ENCODE results near the gene SMG9. TPM values are rescaled to one million over a fixed set of nuclear protein-coding genes. Genes with fewer than 3 reads are reported as not detected.

SMG9 gene
- total and polyA plus RNA-seq, 2 of the 4 experiments (the other 2 are of a cell fraction), result 4.8 to 24.3 TPM

GRCh38 chr19:43697295-43697694, 57.5 kb downstream of the SMG9 start:
- dilution Hi-C loops (cut with HindIII; ENCODE audit: low sequenced_read_pairs, unreplicated experiment), result no loop called here
- WGBS, 2 experiments (ENCODE audit: extremely low coverage in 2 of 2, insufficient read length in 1 of 2), result 93% methylated on average over 3 of the region's 5 CpGs; no CpG with 5 or more reads in 1 of the 2 experiments

More at GRCh38 chr19:43697295-43697694, 57.5 kb downstream of the SMG9 start:
- Histone ChIP-seq H2AK9ac (replicated peaks; ENCODE audit: low read depth, low read length, poor library complexity) (no peak overlapping the region), H3K56ac (ENCODE audit: extremely low read depth, insufficient read depth, low read length) (no peak overlapping the region), H3K4ac (ENCODE audit: low read depth, low read length) (no peak overlapping the region), H3K9me1 (ENCODE audit: insufficient read depth, low read length) (peaks cover 4% of the 10 kb centered on the region; the same call in 1 of the 2 replicates), H3K4me2 (ENCODE audit: low read depth, low read length) (no peak overlapping the region), H3K18ac (ENCODE audit: low read depth, low read length) (no peak overlapping the region), H4K8ac (ENCODE audit: low read depth in 2 of 2, low read length in 2 of 2) (no peak overlapping the region), H2BK5ac (ENCODE audit: low read depth, low read length, poor library complexity, severe bottlenecking) (no peak overlapping the region), H2AK5ac (ENCODE audit: low read depth, low read length) (no peak overlapping the region), H4K5ac (ENCODE audit: low read depth, low read length) (no peak overlapping the region), H3K27ac (ENCODE audit: insufficient read depth, low read length) (no peak overlapping the region), H2AFZ (replicated peaks; ENCODE audit: low read length, poor library complexity) (no peak overlapping the region), H3K27me3 (ENCODE audit: control insufficient read depth, insufficient read depth, low read length) (no peaks in the 10 kb centered on the region; the same call in 1 of the 2 replicates), H3K14ac (replicated peaks; ENCODE audit: low read depth, low read length) (no peak overlapping the region), H3K23ac (ENCODE audit: low read depth, low read length) (no peak overlapping the region), H2BK15ac (ENCODE audit: low read depth, low read length) (no peak overlapping the region), H3K79me1 (ENCODE audit: low read depth in 1 of 2, low read length in 2 of 2) (no peaks in the 10 kb centered on the region), H2BK20ac (ENCODE audit: low read depth, low read length) (no peak overlapping the region), H4K20me1 (ENCODE audit: insufficient read depth, low read length) (no peaks in the 10 kb centered on the region), H2BK120ac (ENCODE audit: low read depth, low read length) (no peak overlapping the region), H3K36me3 (ENCODE audit: control insufficient read depth, insufficient read depth, low read length) (no peaks in the 10 kb centered on the region), H3K4me1 (ENCODE audit: control insufficient read depth, insufficient read depth, low read length) (peaks cover 5% of the 10 kb centered on the region), H4K91ac (ENCODE audit: insufficient read depth, low read depth, low read length) (no peak overlapping the region), H3K9ac (ENCODE audit: low read depth, low read length) (no peak overlapping the region), H3K9me3 (ENCODE audit: control insufficient read depth, insufficient read depth, low read length) (peaks cover 8% of the 10 kb centered on the region), H3K4me3 (ENCODE audit: insufficient read depth, low read depth, low read length) (no peak overlapping the region)
- TF ChIP-seq RFX5 (IDR thresholded peaks at IDR 0.05; ENCODE audit: low read depth, low read length) (no peak), FOS (IDR thresholded peaks at IDR 0.05; ENCODE audit: low read depth, low read length) (no peak), MXI1 (IDR thresholded peaks at IDR 0.05; ENCODE audit: borderline replicate concordance, low read depth, low read length) (no peak), CHD1 (IDR thresholded peaks at IDR 0.05; ENCODE audit: low read depth, low read length) (no peak), NFE2L2 (IDR thresholded peaks at IDR 0.05; ENCODE audit: low read depth, low read length) (no peak), BHLHE40 (IDR thresholded peaks at IDR 0.05; ENCODE audit: low read depth, low read length) (no peak), MAFK (IDR thresholded peaks at IDR 0.05; ENCODE audit: low read depth, low read length) (no peak), MAZ (IDR thresholded peaks at IDR 0.05; ENCODE audit: borderline replicate concordance, low read depth, low read length) (no peak), RCOR1 (IDR thresholded peaks at IDR 0.05; ENCODE audit: insufficient replicate concordance, low read length) (no peak), ELK1 (IDR thresholded peaks at IDR 0.05; ENCODE audit: borderline replicate concordance, low read depth, low read length) (no peak), CEBPB (IDR thresholded peaks at IDR 0.05; ENCODE audit: low read depth, low read length) (no peak), SMC3 (IDR thresholded peaks at IDR 0.05; ENCODE audit: low read depth, low read length) (no peak), RAD21 (IDR thresholded peaks at IDR 0.05; ENCODE audit: low read length) (no peak), POLR2A (IDR thresholded peaks at IDR 0.05; ENCODE audit: low read depth, low read length) (no peak)
- TF ChIP-seq, protein P1, sequence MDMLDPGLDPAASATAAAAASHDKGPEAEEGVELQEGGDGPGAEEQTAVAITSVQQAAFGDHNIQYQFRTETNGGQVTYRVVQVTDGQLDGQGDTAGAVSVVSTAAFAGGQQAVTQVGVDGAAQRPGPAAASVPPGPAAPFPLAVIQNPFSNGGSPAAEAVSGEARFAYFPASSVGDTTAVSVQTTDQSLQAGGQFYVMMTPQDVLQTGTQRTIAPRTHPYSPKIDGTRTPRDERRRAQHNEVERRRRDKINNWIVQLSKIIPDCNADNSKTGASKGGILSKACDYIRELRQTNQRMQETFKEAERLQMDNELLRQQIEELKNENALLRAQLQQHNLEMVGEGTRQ (IDR thresholded peaks at IDR 0.05; ENCODE audit: low read depth, low read length), result no peak
- TF ChIP-seq, protein P2, sequence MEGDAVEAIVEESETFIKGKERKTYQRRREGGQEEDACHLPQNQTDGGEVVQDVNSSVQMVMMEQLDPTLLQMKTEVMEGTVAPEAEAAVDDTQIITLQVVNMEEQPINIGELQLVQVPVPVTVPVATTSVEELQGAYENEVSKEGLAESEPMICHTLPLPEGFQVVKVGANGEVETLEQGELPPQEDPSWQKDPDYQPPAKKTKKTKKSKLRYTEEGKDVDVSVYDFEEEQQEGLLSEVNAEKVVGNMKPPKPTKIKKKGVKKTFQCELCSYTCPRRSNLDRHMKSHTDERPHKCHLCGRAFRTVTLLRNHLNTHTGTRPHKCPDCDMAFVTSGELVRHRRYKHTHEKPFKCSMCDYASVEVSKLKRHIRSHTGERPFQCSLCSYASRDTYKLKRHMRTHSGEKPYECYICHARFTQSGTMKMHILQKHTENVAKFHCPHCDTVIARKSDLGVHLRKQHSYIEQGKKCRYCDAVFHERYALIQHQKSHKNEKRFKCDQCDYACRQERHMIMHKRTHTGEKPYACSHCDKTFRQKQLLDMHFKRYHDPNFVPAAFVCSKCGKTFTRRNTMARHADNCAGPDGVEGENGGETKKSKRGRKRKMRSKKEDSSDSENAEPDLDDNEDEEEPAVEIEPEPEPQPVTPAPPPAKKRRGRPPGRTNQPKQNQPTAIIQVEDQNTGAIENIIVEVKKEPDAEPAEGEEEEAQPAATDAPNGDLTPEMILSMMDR (conservative IDR thresholded peaks at IDR 0.05; ENCODE audit: low read depth, low read length), result no peak
- intact Hi-C loops (cut with micrococcal nuclease), result no loop called here
- ATAC-seq (ENCODE audit: low read depth), result no peak
- DNase-seq, result no peak
- POLR2A ChIA-PET (ENCODE audit: unreplicated experiment), result interaction anchor here (0.6 kb wide), 1 partner anchor 27 kb away, joined by 3 read pairs; the partner anchor contains the start of gene PLAUR
- in situ Hi-C loops (cut with MboI; ENCODE audit: low sequenced_read_pairs), result no loop called here
- CTCF ChIA-PET, result no interaction called here
- BruUV-seq (replicated peaks), result no TSS peak
